Loucy (cell line): Measurements from ENCODE around the gene ACCSL.

Experiments
- H2AFZ ChIP-seq: fragments of 200-600 bp; sonication (generic); 2 replicates; pipeline ENCODE4 v1.6.0; 2016; ENCODE audit warnings: antibody characterized with exemption, mild to moderate bottlenecking, low read length, moderate library complexity
- H3F3A ChIP-seq: fragments of 200-600 bp; 2 replicates; pipeline ENCODE4 v1.6.0; 2016; ENCODE audit warnings: antibody characterized with exemption, low read depth, mild to moderate bottlenecking
- H3K27me3 ChIP-seq: fragments of 200-600 bp; sonication (generic); 2 replicates; pipeline ENCODE4 v1.6.1; 2014; ENCODE audit warnings: low read length, mild to moderate bottlenecking; ENCODE audit not compliant: insufficient read depth, poor library complexity, severe bottlenecking
- H3K36me3 ChIP-seq: fragments of 200-600 bp; sonication (generic); 2 replicates; pipeline ENCODE4 v1.6.1; 2016; ENCODE audit warnings: low read length; ENCODE audit not compliant: insufficient read depth
- H3K4me1 ChIP-seq: fragments of 200-600 bp; sonication (generic); 2 replicates; pipeline ENCODE4 v1.5.1; 2014; ENCODE audit warnings: low read length, mild to moderate bottlenecking; ENCODE audit not compliant: insufficient read depth, poor library complexity, severe bottlenecking
- H3K4me2 ChIP-seq: fragments of 200-600 bp; sonication (generic); 2 replicates; pipeline ENCODE4 v1.6.0; 2014; ENCODE audit warnings: antibody characterized with exemption, low read length, low read depth, mild to moderate bottlenecking; ENCODE audit not compliant: poor library complexity, severe bottlenecking
- H3K4me3 ChIP-seq: fragments of 200-600 bp; sonication (generic); 2 replicates; pipeline ENCODE4 v1.5.1; 2014; ENCODE audit warnings: low read length, mild to moderate bottlenecking, mixed read lengths; ENCODE audit not compliant: poor library complexity, severe bottlenecking
- H3K79me2 ChIP-seq: fragments of 200-600 bp; sonication (generic); 2 replicates; pipeline ENCODE4 v1.6.1; 2014; ENCODE audit warnings: low read length; ENCODE audit not compliant: insufficient read depth
- H3K9ac ChIP-seq: fragments of 200-600 bp; sonication (generic); 2 replicates; pipeline ENCODE4 v1.6.0; 2014; ENCODE audit warnings: mild to moderate bottlenecking, low read depth, low read length, moderate library complexity; ENCODE audit not compliant: poor library complexity, severe bottlenecking
- H3K9me2 ChIP-seq: fragments of 200-600 bp; sonication (generic); replicated peaks from 2 replicates; pipeline ENCODE4 v1.6.1; 2016; ENCODE audit warnings: low read depth, low read length, mixed read lengths
- H3K9me3 ChIP-seq: fragments of 200-600 bp; sonication (generic); 2 replicates; pipeline ENCODE4 v1.6.1; 2014; ENCODE audit warnings: mild to moderate bottlenecking, antibody characterized with exemption, low read length, low read depth; ENCODE audit not compliant: insufficient read depth
- H4K20me1 ChIP-seq: fragments of 200-600 bp; sonication (generic); 2 replicates; pipeline ENCODE4 v1.6.0; 2014; ENCODE audit warnings: antibody characterized with exemption, low read length, mild to moderate bottlenecking; ENCODE audit not compliant: insufficient read depth, poor library complexity, severe bottlenecking
- EZH2phosphoT487 ChIP-seq: fragments of 200-600 bp; IDR thresholded peaks from 2 replicates; pipeline ENCODE4 v1.6.1; 2018; ENCODE audit warnings: antibody characterized with exemption, mild to moderate bottlenecking, moderate library complexity, borderline replicate concordance
- TF ChIP-seq, protein P1 (sequence below): fragments of 200-600 bp; sonication (generic); conservative IDR thresholded peaks from 2 replicates; pipeline ENCODE4 v1.5.1; 2014; ENCODE audit warnings: mild to moderate bottlenecking, antibody characterized with exemption, low read length

Gene ACCSL

DNA sequence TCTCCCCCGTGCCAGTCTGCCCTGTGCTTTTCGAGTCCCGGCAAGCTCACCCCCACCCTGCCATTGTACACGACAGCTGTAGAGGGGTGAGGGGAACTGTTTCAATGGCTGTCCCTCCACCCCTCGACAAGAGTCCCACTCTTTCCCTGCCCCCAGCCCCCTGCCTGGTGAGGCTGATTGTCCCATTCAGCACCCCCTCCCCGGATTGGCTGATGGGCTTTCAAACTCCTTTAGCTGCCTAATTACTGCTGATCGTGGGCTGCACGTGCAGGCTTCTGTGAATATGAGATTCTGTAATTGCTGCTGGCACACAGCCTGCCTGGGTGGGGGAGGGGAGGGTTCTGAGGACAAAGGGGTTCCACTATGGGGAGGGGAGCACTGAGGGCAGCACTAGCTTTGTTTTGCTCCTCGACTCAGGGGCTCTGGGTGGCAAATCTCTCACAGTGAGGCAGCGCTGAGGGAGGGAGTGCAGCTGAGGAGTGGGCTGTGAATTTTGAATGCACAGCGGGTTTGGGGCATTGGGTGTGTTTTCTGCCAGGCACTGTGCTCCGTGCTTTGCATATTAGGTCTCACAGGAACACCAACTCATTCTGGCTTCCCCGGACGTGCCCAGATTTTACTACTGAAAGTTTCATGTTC lies 42.6 kb upstream of the ACCSL start:
- H3K4me3 ChIP-seq: no peak overlapping the region
- TF ChIP-seq, protein P1, sequence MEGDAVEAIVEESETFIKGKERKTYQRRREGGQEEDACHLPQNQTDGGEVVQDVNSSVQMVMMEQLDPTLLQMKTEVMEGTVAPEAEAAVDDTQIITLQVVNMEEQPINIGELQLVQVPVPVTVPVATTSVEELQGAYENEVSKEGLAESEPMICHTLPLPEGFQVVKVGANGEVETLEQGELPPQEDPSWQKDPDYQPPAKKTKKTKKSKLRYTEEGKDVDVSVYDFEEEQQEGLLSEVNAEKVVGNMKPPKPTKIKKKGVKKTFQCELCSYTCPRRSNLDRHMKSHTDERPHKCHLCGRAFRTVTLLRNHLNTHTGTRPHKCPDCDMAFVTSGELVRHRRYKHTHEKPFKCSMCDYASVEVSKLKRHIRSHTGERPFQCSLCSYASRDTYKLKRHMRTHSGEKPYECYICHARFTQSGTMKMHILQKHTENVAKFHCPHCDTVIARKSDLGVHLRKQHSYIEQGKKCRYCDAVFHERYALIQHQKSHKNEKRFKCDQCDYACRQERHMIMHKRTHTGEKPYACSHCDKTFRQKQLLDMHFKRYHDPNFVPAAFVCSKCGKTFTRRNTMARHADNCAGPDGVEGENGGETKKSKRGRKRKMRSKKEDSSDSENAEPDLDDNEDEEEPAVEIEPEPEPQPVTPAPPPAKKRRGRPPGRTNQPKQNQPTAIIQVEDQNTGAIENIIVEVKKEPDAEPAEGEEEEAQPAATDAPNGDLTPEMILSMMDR: no peak
- TF ChIP-seq EZH2phosphoT487: no peak
- no peaks in the 10 kb centered on the region for H3K27me3 ChIP-seq
- no peaks in the 10 kb centered on the region for H4K20me1 ChIP-seq
- H3K4me1 ChIP-seq: no peaks in the 10 kb centered on the region
- H3K4me2 ChIP-seq: no peak overlapping the region
- H3F3A ChIP-seq: no peaks in the 10 kb centered on the region
- H3K79me2 ChIP-seq: no peaks in the 10 kb centered on the region
- H3K36me3 ChIP-seq: no peaks in the 10 kb centered on the region
- H3K9me3 ChIP-seq: no peaks in the 10 kb centered on the region
- H3K9me2 ChIP-seq: no peaks in the 10 kb centered on the region
- H2AFZ ChIP-seq: no peak overlapping the region
- no peak overlapping the region for H3K9ac ChIP-seq

- TF ChIP-seq, protein P1: no peak
- no peak for TF ChIP-seq EZH2phosphoT487
- no peak overlapping the region for H2AFZ ChIP-seq
- H3K9me2 ChIP-seq: no peaks in the 10 kb centered on the region
- H3K27me3 ChIP-seq: no peaks in the 10 kb centered on the region
- no peaks in the 10 kb centered on the region for H3K9me3 ChIP-seq
- no peaks in the 10 kb centered on the region for H3K36me3 ChIP-seq
- H3K9ac ChIP-seq: no peak overlapping the region
- no peaks in the 10 kb centered on the region for H3K79me2 ChIP-seq
- H3K4me1 ChIP-seq: no peaks in the 10 kb centered on the region
- H3F3A ChIP-seq: no peaks in the 10 kb centered on the region
- no peak overlapping the region for H3K4me3 ChIP-seq
- H4K20me1 ChIP-seq: no peaks in the 10 kb centered on the region
- H3K4me2 ChIP-seq: no peak overlapping the region
Measured at GRCh38 chr11:44005956-44006355, 41.8 kb upstream of the ACCSL start.

- no peak overlapping the region for H3K4me2 ChIP-seq
- no peak overlapping the region for H3K4me3 ChIP-seq
- no peaks in the 10 kb centered on the region for H3K79me2 ChIP-seq
- TF ChIP-seq EZH2phosphoT487: no peak
- TF ChIP-seq, protein P1: no peak
- H4K20me1 ChIP-seq: no peaks in the 10 kb centered on the region
- no peaks in the 10 kb centered on the region for H3K4me1 ChIP-seq
- H3K9me2 ChIP-seq: no peaks in the 10 kb centered on the region
- no peaks in the 10 kb centered on the region for H3F3A ChIP-seq
- no peak overlapping the region for H3K9ac ChIP-seq
- H3K27me3 ChIP-seq: no peaks in the 10 kb centered on the region
- no peak overlapping the region for H2AFZ ChIP-seq
- no peaks in the 10 kb centered on the region for H3K9me3 ChIP-seq
- H3K36me3 ChIP-seq: no peaks in the 10 kb centered on the region
Measured at GRCh38 chr11:44006917-44007361, 40.8 kb upstream of the ACCSL start.
